ENCODE results near the gene PPM1L. TPM values are rescaled to one million over a fixed set of nuclear protein-coding genes. Genes with fewer than 3 reads are reported as not detected.

PPM1L gene
- total RNA-seq, 6 experiments from 2014 or later: 1.3 to 1.7 (median 1.6) TPM

GRCh38 chr3:161043336-161044035, 287.5 kb downstream of the PPM1L start:
- Mint-ChIP-seq H3K9me3 (peaks cover 33% of the 10 kb centered on the region), H3K36me3 (ENCODE audit: low read depth) (no peaks in the 10 kb centered on the region; the same call in 1 of the 2 replicates), H3K4me1 (ENCODE audit: low read depth) (no peaks in the 10 kb centered on the region), H3K27me3 (ENCODE audit: insufficient read depth) (no peaks in the 10 kb centered on the region; the same call in 1 of the 2 replicates), H3K4me3 (no peak overlapping the region), H3K27ac (no peak overlapping the region)
- no peak for TF ChIP-seq CTCF (IDR thresholded peaks at IDR 0.05)
- no peak for DNase-seq

GRCh38 chr3:161049683-161050248, 293.7 kb downstream of the PPM1L start:
- TF ChIP-seq CTCF (IDR thresholded peaks at IDR 0.05): no peak
- Mint-ChIP-seq H3K36me3 (ENCODE audit: low read depth) (no peaks in the 10 kb centered on the region), H3K4me3 (no peak overlapping the region)

GRCh38 chr3:161050935-161051334, 294.9 kb downstream of the PPM1L start:
- no peak for TF ChIP-seq CTCF (IDR thresholded peaks at IDR 0.05)
- no peaks in the 10 kb centered on the region for H3K27me3 Mint-ChIP-seq (ENCODE audit: insufficient read depth)
- H3K27ac Mint-ChIP-seq: no peak overlapping the region
- H3K9me3 Mint-ChIP-seq: no peaks in the 10 kb centered on the region; the same call in 1 of the 2 replicates
- DNase-seq: no peak
- no peak overlapping the region for H3K4me3 Mint-ChIP-seq
- no peaks in the 10 kb centered on the region for H3K36me3 Mint-ChIP-seq (ENCODE audit: low read depth)
- H3K4me1 Mint-ChIP-seq (ENCODE audit: low read depth): no peaks in the 10 kb centered on the region

More at GRCh38 chr3:161049683-161050248, 293.7 kb downstream of the PPM1L start:
- DNase-seq: no peak
- Mint-ChIP-seq H3K27me3 (ENCODE audit: insufficient read depth) (no peaks in the 10 kb centered on the region), H3K27ac (no peak overlapping the region), H3K9me3 (peaks cover 8% of the 10 kb centered on the region; the same call in 1 of the 2 replicates), H3K4me1 (ENCODE audit: low read depth) (no peaks in the 10 kb centered on the region)

- no peak overlapping the region for H3K27ac Mint-ChIP-seq
- no peak overlapping the region for H3K4me3 Mint-ChIP-seq
- H3K27me3 Mint-ChIP-seq (ENCODE audit: insufficient read depth): no peaks in the 10 kb centered on the region
These were observed 295.8 kb downstream of the PPM1L start for GRCh38 chr3:161051856-161052255.

More at GRCh38 chr3:161051856-161052255, 295.8 kb downstream of the PPM1L start:
- DNase-seq: no peak
- Mint-ChIP-seq H3K9me3 (no peaks in the 10 kb centered on the region; the same call in 1 of the 2 replicates), H3K36me3 (ENCODE audit: low read depth) (no peaks in the 10 kb centered on the region), H3K4me1 (ENCODE audit: low read depth) (no peaks in the 10 kb centered on the region)
- no peak for TF ChIP-seq CTCF (IDR thresholded peaks at IDR 0.05)
